Left renal cortex interstitium (tissue), 4 donors: ENCODE data around the gene PSIP1. TPM values are rescaled to one million over a fixed set of nuclear protein-coding genes. Genes with fewer than 3 reads are reported as not detected.
"Not testable (repeated sequence)": the region's sequence is repeated elsewhere in the genome, so short reads cannot be mapped to it uniquely, and the experiment has no call there.

Experiments used
- DNase-seq, 4 donors: peaks; one replicate each; pipeline ENCODE4 v3.0.0-alpha.2; 2013; ENCODE audit warnings: low read depth in 4 of 4, low spot score in 2 of 4, missing footprints in 1 of 4
- polyA plus RNA-seq, 4 donors: library from polyadenylated mRNA; unstranded; fragments of 120-200 nt; gene quantifications; one replicate each; pipeline ENCODE4 v1.2.1, GENCODE V29; 2013; ENCODE audit not compliant: insufficient read length in 4 of 4

PSIP1 gene
- polyA plus RNA-seq, 4 donors = 184 to 220 (median 206) TPM

DNA sequence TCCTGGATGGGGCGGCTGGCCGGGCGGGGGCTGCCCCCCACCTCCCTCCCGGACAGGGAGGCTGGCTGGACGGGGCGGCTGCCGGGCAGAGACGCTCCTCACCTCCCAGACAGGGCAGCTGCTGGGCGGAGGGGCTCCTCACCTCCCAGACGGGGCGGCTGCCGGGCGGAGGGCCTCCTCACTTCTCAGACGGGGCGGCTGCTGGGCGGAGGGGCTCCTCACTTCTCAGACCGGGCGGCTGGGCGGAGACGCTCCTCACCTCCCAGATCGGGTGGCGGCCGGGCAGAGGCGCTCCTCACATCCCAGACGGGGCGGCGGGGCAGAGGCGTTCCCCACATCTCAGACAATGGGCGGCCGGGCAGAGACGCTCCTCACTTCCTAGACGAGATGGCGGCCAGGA, 68.5 kb downstream of the PSIP1 start:
- not testable (repeated sequence) for DNase-seq

DNA sequence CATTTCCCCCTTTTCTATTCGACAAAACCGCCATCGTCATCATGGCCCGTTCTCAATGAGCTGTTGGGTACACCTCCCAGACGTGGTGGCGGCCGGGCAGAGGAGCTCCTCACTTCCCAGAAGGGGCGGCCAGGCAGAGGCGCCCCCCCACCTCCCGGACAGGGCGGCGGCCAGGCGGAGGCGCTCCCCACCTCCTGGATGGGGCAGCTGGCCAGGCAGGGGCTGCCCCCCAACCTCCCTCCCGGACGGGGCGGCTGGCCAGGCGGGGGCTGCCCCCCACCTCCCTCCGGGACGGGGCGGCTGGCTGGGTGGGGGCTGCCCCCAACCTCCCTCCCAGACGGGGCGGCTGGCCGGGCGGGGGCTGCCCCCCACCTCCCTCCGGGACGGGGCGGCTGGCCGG, 68.9 kb downstream of the PSIP1 start:
- not testable (repeated sequence) for DNase-seq

DNA sequence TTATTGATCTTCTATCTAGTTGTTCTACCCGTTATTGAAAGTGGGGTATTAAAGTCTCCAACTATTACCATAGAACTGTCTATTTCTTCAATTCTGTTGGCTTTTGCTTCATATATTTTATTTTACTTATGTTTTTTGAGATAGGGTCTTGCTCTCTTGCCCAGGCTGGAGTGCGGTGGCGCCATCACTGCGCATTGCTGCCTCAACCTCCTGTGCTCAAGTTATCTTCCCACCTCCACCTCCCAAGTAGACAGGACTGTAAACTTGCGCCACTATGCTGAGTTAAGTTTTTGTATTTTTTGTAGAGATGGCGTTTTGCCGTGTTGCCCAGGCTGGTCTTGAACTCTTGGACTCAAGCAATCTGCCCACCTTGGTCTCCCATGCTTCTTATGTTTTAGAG, 71.9 kb downstream of the PSIP1 start:
- DNase-seq = no peak

DNA sequence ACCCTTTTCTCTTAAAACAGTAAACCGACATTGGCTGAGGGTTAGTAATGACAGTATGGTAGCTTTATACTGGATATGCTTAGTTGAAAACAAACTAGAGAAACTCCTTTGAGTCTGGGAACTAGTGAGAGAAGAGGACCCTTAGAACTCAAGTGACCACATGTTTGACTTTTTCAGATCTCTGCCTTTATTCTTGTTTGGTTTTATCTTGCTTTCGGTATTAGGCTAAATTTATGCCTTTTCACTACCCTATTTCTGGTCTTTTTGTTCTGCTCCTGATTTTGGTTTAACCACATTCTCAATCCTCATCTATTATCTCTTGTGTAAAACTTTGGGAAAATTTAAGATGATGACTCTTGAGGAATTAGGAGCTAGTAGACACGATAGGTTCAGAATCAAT, 77.1 kb downstream of the PSIP1 start:
- DNase-seq = no peak

DNA sequence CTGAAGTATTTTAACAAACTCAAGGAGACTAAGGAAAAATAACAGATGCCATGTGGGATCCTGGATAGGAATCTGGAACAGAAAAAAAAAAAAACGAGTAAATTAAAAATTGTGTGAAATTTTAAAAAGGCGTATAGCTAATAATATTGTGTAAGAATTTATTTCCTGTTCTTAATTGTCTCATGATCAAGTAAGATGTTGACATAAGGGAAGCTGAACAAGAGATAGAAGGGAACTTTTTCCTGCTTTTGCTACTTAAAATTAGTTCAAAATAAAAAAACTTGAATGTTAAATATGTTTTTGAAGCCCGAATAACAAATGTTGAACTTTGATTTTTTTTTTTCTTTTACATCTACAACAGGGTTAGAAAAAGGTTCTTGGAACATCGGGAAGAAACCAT, 77.6 kb downstream of the PSIP1 start:
- no peak for DNase-seq

DNA sequence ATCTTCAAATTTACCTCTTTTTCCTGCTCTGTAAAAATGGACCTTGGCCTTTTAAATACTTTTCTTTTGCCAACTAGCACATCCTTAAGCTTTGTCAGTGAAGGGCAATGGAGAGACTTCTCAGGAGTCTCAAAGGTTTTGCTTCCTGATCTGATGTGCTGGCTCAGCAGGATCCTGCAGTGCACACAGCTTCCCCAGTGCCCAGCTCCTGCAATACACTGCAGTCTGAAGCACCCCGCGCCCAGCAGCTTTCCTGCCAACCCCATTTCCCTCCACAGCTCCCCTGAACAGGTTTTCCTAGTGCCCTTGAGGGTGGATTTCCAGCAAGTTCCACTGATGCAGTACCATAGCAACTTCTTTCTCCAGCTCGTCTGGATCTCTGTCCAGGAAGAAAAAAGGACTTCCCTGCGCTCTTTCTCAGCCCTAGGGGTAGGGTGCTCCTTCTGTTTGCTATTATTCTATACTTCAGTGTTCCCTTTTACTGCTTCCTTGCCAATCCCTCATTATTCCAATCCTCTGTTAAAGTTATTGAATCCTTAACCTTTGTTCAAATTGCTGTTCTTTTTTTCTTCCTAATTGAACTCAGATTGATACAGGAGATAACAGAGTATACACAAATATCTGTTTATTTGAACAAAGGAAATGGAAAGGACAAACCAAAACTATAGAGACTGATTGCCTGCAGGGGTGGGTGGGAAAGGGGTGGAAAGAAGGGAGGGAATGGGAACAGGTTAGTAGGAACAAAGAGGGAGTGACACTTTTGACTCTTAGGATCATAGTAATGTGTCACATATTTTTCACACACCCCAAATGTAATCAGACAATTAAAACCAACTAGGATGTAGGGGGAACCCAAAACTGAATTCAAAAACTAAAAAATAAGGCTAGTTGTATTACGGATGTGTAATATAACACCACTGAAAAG, 79.6 kb downstream of the PSIP1 start:
- DNase-seq = no peak

DNA sequence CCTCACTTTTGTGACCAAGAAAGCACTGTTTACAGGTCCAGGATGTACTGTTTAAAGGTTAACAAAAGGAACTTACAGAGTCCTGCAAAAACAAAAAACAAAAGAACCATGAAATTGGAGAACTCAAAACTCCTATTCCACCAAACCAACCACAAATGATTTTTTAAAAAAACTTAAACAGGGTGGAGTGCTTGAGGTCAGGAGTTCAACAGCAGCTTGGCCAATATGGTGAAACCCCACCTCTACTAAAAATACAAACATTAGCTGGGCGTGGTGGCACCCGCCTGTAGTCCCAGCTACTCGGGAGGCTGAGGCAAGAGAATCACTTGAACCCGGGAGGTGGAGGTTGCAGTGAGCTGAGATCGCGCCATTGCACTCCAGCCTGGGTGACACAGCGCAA, 83.1 kb downstream of the PSIP1 start:
- not testable (repeated sequence) for DNase-seq

DNA sequence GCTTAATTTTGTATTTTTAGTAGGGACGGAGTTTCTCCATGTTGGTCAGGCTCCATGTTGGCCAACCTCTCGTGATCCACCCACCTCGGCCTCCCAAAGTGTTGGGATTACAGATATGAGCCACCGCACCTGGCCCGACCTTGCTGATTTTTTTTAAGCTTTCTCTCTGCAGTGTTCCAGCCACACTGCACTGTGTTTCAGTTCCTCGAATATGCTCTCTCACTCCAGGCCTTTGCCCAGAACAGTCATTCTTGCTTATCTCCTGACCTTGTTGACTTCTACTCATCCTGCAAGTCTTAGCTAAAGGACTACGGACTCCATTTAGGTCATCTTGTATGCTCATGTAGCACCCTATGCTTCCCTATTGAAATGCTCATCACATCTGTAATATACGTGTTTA, 84.8 kb downstream of the PSIP1 start:
- no peak for DNase-seq

DNA sequence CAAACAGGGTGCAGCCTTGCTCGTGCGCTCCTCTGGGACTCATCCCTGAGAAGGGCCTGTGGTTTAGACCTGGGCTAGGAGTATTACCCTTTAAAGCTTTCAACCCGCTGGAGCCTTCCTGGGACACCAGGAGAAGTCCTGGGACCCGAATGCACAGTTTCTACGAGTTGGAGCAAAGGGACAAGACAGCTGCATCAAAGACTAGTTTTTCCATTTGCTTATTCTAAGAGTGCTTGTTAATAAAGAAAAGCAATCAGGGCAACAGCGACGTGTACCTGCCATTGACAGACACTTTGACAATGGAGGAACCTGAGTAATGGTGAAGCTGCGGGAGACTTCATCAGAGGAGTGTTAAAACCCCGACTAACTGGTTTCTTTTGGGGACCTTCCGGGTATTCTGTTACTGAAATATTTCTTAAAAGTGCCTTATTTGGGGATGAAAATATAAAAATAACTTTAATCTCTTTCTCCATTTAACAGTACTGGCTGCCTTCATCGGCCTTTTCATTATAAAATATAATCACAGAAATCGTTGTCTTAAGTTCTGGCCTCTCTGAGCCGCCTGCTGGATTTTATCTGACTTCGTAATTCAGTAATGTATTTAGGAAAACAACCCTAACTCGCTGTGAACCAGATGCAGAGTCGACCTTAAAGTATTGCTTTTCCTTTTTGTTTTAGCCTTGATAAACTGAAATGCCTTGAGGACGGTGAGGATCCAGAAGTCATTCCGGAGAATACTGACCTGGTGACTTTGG, 87.4 kb downstream of the PSIP1 start:
- peak in 2 of 4 donors; percentile 26 to 58 for DNase-seq

DNA sequence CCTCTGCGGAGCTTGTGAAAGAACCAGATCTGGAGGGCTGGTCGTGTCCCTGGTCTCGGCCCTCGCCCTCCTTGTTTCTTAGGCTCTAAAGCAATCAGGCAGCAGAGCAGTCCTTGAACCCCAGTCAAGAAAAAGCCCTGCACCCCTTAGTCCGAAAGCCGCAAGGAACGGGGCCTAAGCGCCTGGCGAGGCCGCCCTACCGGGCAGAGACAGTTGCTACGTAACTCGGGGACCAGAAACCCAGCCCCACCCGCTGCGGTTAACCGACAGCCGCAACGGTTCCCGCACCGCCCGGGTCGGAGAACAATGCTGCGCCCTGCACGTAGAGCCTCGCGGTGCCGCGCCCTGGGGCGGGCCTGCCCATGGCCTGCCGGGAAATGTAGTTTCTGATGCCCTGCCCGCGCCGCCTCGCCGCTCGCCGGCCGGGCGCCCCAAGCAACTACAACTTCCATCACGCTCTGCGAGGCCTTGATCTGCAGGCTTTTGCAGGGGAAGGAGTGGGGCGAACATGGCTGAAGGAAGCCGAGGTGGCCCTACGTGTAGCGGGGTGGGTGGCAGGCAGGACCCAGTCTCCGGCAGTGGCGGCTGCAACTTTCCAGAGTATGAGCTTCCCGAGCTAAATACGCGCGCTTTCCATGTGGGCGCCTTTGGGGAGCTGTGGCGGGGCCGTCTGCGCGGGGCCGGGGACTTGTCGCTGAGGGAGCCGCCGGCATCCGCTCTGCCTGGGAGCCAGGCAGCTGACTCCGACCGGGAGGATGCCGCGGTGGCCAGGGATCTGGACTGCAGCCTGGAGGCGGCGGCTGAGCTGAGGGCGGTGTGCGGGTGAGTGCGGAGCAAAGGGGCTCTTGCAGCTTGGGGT, 88.2 kb downstream of the PSIP1 start, which contains the start of gene SNAPC3:
Gene SNAPC3 (plus strand): TSS at position 505 of the 859 bp plus-strand sequence. CDS start 4 bp downstream, at position 509.
- peak; percentile 79 to 90 (median 87) for DNase-seq

DNA sequence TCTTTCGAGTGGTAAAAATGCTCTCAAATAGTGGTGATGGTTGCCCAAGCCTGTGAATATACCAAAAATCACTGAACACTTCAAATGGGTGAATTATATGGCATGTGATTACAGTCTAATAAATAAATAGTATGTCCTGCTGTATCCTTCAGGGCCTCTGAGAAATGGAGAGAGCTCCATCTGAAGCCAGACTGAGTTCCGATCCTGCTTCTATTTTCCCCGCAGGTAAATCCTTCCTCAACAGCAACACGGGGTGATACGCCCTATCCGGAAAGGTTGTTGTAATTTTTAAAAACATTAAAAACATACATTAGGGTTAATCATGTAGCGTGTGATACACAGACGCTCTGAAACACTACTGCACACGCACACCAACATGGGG, 88.8 kb downstream of the PSIP1 start:
- peak in 2 of 4 donors; percentile 13 to 50 for DNase-seq

DNA sequence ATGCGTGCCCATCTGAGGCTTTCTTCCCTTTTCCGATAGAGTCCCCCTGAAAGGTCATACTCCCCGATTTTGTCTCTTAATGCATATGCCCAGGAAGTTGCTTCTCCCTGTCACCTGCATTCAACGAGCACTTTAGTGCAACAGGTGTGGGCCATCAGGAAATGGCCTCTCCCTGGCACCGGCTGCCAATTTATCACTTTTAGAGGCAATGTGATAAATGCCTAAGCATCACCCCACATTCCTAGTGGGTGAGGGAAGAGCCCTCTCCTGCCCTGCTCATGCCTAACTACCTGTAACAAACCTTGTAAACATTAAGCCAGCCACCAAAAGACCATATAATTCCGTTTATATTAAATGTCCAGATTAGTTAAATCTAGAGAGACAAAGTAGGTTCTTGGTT, 89.2 kb downstream of the PSIP1 start:
- peak in 1 of 4 donors; percentile 11 for DNase-seq

DNA sequence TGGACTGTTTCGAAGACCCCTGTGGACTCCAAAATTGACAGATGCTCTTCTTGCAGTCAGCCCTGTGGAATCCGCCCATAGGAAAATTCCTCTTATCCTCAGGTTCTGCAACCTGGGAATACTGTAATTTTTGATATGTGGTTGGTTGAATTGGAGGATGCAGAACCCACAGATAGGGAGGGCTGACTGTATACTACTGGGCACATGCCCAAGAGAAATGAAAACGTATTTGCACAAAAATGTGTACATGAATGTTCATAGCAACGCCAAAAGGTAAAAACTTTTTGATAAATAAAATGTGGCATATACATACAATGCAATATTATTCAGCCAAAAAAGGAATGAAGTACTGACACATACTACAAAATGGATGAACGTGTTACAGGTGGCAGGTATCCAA, 90.0 kb downstream of the PSIP1 start:
- DNase-seq = no peak

DNA sequence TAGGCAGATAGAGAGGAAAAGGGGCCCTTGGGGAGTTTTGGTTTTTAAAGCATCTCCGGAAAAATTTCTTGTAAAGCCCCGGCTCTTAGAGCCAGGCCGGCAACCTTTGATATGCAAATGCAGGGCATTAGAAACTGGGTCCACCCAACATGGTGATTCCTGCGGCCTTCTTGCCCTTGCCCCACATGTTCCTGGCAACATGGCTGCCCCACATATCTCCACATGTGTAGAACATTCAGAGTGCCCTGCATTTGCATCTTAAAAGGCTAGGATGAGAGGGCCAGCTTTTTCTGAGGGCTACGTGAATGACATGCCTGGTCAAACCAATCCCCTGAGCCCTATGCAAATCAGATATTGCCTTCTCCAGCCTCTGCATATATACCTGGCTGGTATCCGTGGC, 93.1 kb downstream of the PSIP1 start:
- no peak for DNase-seq

DNA sequence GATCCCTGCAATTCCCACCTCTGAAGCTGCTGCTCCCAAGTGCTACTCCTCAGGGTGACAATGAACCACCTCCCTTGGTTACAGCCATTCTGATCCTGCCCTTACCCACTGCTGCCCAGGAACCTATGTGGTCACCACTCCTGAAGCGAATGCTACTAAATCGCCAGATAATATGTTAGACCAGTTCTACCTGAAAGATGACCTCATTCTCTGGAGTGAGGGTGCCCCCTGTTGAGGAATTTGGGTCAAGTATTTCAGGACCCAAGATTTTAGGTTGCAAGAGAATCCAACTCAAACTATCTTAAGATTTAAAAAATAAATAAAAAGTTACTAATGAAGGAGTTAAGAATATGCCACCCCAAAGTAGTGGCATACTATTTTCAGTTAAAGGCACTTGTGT, 93.9 kb downstream of the PSIP1 start:
- peak in 1 of 4 donors; percentile 18 for DNase-seq

Other genes with a start within 250 kb of the PSIP1 start
- 10 to 100 TPM in 1 of 4 donors, 1 to 10 TPM in 3; 6.2 to 10.5 (median 7.9) TPM for gene TTC39B, start 203.8 kb downstream of the PSIP1 start, polyA plus RNA-seq
- gene SNAPC3, start 88.1 kb downstream of the PSIP1 start, polyA plus RNA-seq = 10 to 100 TPM; 38.4 to 60.0 (median 44.9) TPM
- gene CCDC171, start 42.1 kb upstream of the PSIP1 start, polyA plus RNA-seq = 1 to 10 TPM; 4.3 to 6.6 (median 5.4) TPM